ENCODE data around the gene TREML4.

Gene TREML4

GRCh38 chr6:41204156-41204555, 24.0 kb upstream of the TREML4 start:
- CTCF ChIA-PET = interaction anchor here (1.5 kb wide), 1 partner anchor 12 kb away, joined by 6 read pairs; no protein-coding TSS in a partner anchor
- DNase-seq (ENCODE audit: extremely low spot score) = no peak
- no peak for TF ChIP-seq CTCF (IDR thresholded peaks at IDR 0.05; ENCODE audit: control extremely low read depth, extremely low read depth, low read depth, missing control alignments)
- POLR2A ChIA-PET = no interaction called here

- CTCF ChIA-PET = interaction anchor here (1.6 kb wide), 1 partner anchor 16 kb away, joined by 5 read pairs; no protein-coding TSS in a partner anchor
- no peak for TF ChIP-seq CTCF (IDR thresholded peaks at IDR 0.05; ENCODE audit: control extremely low read depth, extremely low read depth, low read depth, missing control alignments)
- DNase-seq (ENCODE audit: extremely low spot score) = no peak
- POLR2A ChIA-PET = no interaction called here
These were observed 19.6 kb upstream of the TREML4 start for GRCh38 chr6:41208439-41209106.

GRCh38 chr6:41209547-41210320, 18.4 kb upstream of the TREML4 start:
- POLR2A ChIA-PET = no interaction called here
- CTCF ChIA-PET = interaction anchor here (1.6 kb wide), 1 partner anchor 18 kb away, joined by 5 read pairs; no protein-coding TSS in a partner anchor
- no peak for TF ChIP-seq CTCF (IDR thresholded peaks at IDR 0.05; ENCODE audit: control extremely low read depth, extremely low read depth, low read depth, missing control alignments)
- DNase-seq (ENCODE audit: extremely low spot score) = no peak

- CTCF ChIA-PET = no interaction called here
- DNase-seq (ENCODE audit: extremely low spot score) = no peak
- POLR2A ChIA-PET = no interaction called here
- no peak for TF ChIP-seq CTCF (IDR thresholded peaks at IDR 0.05; ENCODE audit: control extremely low read depth, extremely low read depth, low read depth, missing control alignments)
These were observed 13.4 kb upstream of the TREML4 start for GRCh38 chr6:41214559-41215238.

GRCh38 chr6:41215777-41216176, 12.4 kb upstream of the TREML4 start:
- no peak for DNase-seq (ENCODE audit: extremely low spot score)
- ChIA-PET CTCF (interaction anchor here (1.1 to 1.3 kb wide), 2 partner anchors 9 to 32 kb away, joined by 3 read pairs; no protein-coding TSS in a partner anchor), POLR2A (no interaction called here)
- no peak for TF ChIP-seq CTCF (IDR thresholded peaks at IDR 0.05; ENCODE audit: control extremely low read depth, extremely low read depth, low read depth, missing control alignments)

GRCh38 chr6:41216616-41217015, 11.5 kb upstream of the TREML4 start:
- ChIA-PET POLR2A (no interaction called here), CTCF (interaction anchor here (1.1 to 1.3 kb wide), 2 partner anchors 9 to 33 kb away, joined by 3 read pairs; no protein-coding TSS in a partner anchor)
- TF ChIP-seq CTCF (IDR thresholded peaks at IDR 0.05; ENCODE audit: control extremely low read depth, extremely low read depth, low read depth, missing control alignments) = no peak
- DNase-seq (ENCODE audit: extremely low spot score) = no peak

Data from GM10248 (cell line).